HG03521 (cell line): ENCODE data around the gene CRACDL.
"Not testable (repeated sequence)": the region's sequence is repeated elsewhere in the genome, so short reads cannot be mapped to it uniquely, and the experiment has no call there.

Experiments
- ATAC-seq: cut with Tn5 transposase; IDR thresholded peaks from one replicate; pipeline ENCODE4 v1.9.1; 2021; ENCODE audit warnings: mild to moderate bottlenecking, moderate library complexity; ENCODE audit not compliant: unreplicated experiment

CRACDL gene

DNA sequence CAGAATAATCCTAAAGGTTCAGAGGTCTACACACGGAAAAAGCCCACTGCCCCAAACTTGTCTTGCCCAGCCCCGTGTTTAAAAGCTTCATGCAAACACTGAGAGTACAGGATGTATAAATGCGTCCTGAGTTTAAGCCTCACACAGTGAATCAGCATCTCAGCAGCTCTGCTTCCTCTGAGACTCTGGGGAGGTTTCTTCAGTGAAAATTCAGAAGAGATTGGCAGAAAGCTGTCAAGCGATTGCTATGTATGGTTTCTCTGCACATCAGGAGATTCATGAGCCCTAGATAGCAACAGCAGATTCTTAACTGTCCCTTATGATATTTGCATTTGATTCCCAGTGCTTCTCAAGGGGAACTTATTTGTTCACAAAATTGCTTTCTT is 27.1 kb downstream of the CRACDL start:
- no peak for ATAC-seq

DNA sequence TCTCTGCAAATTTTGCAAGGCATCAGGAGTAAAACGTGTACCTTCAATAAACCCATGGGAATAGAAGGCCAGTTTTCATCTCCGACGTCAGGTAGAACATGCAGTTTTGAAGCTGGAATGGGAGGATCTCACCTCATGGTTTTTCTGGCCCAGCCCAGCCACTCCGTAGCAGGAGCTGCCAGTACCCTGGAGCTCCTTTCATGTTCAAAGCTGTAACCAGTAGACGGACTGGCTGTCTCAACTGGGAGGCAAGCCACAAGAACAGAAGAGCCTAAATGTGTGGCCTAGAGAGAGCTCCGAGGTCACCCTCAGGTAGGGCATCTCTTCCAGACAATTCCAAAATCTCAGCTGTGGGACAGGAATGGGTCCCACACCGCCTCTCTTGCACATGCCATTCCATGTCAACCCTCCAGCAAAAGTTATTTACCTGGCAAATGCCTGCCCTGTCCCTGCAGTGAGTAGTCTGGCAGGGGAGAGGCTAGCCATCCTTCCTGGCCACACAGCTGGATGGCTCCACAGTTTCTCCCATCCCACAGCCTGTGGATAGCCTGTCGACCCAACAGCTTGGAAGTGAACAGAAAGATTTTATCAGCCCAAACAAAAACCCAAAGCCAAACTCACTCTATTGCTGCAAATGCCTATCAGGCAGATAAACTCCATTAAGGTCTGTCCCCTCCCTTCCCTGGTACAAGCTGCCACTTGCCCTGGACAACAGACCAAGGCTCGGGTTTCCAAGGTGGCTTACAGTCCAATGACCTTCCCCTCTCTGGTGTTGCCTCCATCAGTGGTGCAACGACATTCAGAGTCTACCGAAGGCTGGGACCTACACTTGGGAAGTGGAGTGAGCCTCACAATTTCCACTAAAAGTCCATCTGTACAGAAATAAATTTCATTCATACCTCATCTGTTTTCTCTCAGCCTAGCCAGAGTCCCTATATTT is 27.8 kb downstream of the CRACDL start:
- ATAC-seq = no peak

DNA sequence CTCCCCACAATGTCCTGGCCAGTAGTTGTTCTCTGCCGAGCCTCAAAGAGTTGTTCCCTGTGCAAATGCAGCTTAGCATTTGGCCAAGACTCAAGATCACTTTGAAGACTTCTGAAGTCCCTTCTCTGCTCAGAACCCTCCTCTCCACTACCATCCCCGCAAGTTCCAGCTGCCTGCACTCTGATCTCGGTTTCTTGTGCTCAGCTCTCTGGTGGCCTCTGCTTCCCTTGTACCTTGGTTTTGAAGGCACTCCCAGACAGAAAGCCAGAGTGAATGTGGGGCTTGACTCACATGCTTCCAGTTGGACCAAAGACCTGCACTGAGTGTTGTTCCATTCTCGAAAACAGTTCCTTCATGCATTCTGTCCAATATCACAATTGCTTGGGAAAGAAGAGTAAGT is 28.6 kb downstream of the CRACDL start:
- ATAC-seq = no peak

DNA sequence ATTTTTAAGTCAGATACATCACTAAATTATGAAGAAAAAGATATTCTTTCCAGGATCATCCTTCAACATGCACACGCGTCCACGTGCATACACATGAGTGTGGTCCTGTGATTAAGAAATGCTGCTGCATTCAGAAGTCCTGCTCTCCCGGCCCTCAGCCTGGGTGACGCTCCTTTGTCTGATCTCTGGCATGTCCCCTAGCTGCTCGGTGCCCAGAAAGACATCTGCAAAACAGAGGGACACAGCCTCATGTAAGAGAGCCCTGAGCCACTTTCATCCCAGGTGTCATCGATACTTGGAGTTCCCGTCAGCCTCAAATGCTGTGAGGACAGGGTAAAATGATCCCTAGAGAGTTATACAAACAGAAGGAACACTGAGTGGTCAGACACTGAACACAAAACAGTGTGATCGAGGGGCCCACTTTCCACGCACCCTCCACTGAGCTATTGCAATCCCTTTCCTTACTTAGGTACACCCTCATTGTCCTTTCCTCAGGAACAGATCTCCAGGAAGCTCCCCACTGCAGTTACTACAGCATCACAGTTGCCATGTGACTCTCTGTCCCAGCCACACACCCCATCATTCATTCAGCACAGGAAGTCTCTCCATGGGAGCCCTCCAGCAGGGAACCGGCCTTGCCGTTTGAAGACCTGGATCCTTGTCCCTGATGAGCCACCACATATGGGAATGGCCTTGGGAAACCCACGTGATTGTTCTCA is 32.1 kb downstream of the CRACDL start:
- ATAC-seq = no peak

DNA sequence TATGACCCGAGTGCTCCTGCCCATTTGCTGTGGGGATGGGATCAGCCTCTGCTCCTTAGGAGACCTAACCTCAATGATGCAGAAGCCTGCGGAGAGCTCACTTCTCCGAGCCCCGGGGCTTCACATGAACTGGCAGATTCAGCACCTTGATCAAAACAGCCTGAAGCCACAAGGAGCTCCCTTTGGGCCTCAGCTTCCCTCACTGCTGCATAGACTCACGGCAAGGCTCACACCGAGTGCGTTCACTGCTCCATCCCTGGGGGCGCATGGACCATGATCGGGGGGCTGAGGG is 33.0 kb downstream of the CRACDL start:
- no peak for ATAC-seq

DNA sequence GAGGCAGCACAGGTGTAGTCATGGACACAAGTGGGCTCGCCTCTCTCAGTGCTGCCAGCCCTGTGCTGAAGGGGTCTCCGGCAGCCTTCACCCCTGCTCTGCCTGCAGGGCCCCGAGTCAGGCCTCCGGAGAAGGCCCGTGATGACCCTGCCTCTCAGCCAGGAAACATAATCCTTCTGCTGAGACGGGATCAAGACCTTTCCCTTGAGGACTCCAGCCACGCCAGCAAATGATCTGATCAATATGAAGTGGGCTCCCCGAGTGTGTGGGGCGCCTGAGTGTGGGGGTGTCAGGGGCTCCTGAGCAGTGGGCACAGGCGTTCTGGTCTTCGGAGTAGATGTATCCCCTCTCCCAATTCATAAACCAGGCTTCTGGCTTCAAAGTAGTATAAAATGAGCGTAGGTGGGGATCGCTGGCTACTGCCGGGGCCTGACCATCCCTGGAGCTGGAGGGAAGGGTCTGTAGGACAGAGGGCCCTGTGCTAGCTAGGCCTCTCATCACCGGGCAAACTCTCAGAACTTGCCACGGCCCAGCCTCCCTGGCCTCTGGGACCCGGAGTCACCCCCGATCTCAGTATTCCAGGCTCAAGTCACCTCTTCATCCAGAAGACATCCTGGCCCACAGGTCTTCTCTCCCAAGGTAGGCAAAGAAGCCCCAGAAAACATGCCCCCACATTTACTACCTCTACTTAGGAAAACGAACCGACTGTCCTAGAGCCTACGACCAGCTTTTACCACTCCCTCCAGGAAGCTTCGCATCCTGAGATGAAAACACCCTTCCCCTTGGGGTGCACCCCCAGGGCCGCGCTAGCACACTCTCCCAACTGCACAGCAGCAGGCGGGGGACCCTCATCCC is 33.6 kb downstream of the CRACDL start:
- ATAC-seq = no peak

DNA sequence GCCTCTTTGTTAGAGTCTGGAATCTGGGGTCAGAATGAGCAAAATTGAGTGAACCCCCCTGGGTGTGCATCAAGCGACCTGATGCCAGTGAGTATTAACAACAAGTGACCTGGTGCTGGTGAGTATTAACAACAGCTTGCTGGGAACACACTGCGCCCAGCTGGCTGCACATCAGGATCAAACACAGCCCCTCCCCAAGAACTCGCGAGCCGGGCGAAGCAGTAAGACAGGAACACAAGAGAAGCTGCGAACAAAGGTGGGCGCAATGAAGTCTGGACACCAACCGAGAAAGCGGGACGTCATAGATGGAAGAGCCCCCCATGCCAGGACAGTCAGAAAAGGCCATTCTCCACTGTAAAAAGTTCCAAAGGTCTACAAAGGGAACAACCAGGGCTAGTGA is 34.3 kb downstream of the CRACDL start:
- ATAC-seq = no peak

DNA sequence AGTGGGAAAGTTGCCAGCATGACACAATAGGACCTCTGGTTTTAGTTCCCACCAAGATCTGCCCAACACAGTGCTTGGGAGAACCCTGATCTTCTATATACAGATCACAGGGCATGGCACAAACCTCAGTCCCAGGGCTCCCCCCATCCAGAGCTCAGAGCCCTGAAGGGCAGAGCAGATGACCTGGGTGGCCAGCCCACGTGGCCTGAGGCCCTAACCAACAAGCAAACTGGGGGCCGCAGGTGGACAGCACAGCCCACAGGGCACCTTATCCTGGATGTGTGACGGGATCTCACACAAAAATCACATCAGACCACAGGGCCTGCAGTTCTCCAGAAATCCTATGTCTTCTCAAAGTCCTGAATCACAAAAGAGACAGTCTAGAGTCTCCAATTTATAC is 34.7 kb downstream of the CRACDL start:
- ATAC-seq = no peak

DNA sequence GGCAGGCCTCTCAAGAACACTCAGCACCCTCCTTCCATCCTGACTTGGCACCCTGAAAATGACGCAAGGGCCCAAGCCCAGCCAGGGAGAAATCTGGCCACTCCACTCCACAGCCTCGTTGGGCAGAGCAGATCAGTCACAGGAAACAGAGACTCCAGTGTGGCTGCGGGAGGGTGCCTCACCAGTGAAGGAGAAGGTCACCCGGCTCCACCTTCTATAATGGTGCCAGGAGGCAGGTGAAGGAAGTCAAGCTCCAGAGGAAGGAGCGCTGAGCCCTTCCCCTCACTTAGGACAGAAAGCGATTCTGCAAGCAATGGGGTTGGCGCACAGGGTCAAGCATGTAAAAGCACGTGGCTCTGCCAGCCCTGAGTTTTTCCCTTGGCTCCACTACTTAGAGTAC is 35.3 kb downstream of the CRACDL start:
- ATAC-seq = no peak

DNA sequence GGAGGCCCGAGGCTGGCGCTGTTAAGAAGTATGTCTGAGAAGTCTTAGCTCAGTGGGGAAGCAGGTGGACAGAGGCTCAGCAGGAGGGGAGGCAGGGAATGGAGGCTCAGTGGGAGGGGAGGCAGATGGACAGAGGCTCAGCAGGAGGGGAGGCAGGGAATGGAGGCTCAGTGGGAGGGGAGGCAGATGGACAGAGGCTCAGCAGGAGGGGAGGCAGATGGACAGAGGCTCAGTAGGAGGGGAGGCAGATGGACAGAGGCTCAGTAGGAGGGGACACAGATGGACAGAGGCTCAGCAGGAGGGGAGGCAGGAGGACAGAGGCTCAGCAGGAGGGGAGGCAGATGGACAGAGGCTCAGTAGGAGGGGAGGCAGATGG is 36.3 kb downstream of the CRACDL start:
- not testable (repeated sequence) for ATAC-seq

DNA sequence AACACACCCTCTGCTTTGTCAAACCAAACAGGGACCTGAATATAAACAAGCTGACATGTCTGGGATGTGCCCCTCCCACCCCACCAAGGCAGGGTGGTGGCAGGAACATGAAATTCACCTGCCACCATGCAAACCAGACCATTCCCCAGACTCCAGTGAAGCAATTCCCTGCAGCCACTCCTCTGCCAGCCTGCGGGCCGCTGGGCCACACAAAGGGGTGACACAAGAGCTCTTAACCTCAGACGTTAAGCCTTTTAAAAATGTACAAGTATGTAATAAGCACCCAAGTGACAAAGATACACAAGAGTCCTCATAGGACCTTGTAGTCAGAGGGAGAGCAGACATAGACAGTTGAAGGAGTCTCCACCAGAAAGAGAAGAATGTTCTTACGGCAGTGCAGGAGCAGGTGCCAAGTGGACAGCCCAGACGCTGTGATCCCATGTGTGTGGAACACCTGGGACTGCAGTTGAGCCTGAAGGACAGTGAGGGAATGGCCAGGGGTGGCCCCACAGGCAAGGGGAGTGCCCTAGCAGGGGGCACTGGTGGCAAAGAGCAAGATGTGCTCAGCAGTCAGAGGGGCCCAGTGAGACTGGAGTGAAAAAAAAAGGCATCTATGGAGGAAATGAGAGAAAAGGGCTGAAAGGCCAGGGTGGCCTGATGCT is 36.9 kb downstream of the CRACDL start:
- no peak for ATAC-seq

DNA sequence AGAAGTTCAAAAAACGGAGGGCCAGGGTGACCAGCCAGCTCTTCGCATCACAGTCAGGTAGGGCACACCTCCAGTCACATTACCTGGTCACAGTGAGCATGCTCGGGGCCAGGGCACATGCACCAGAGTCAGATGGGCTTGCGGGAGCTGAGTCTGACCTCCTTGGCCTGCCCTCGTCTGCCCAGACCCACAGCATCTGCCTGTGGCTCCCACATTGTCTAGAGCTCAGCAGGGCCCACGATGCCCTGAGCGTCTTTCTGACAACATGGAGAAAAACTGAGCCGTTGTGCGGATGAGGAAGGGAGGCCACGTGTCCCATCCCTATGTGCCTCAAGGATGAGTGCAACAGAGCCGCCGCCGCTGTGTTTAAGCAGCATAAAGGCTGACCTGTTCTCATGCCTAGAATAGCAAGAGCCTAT is 37.6 kb downstream of the CRACDL start:
- no peak for ATAC-seq

DNA sequence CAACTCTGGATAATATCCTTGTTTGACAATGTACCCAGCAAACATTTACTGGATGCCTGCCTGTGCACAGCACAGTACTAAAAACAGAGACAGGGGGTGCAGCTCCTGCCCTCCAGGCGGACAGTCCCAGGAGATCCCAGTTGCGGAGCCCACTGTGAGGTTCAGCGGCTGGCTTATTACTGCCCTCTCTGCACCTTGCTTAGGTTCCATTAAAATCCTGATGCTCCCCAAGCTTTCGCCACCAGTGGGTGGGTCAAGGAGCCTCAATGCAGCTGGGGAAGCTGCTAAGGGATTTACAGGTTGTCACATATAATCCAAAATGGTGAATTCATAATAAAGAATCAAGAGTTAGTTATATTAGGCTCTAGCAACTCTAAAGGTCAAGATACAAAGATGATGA is 38.3 kb downstream of the CRACDL start:
- no peak for ATAC-seq

DNA sequence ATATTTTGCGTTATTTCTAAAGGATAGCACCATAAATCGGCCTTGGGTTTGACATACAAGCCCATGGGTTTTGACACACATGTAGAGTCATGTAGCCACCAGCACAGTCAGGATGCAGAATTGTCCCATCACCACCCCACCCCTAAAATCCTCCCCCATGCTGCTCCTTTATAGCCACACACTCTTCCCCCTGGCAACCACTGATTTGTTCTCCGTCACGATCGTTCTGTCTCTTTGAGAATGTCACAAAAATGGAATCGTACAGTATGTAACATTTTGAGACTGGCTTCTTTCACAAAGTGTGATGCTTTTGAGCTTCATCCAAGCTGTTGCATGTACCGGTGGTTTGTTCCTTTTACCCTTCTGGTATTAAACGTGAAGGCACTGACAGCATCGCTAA is 39.1 kb downstream of the CRACDL start:
- no peak for ATAC-seq

DNA sequence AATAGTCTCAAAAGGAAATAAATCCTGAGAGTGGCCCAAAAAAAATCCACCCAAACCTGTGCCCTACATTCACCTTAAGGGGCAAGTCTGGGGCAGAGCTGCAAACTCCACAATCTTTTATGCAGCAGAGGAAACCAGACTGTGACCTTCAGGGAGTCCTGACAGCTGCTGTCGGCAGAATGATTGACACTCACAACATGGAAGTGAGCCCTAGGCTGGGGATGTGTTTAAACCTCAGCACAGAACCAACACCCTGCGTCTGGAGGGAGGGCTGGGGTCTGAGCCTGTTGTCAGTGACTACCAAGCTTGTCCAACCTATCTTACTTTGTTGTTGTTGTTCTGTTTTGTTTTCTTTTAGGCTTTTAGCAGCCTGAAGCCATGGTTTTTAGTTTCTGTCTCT is 39.6 kb downstream of the CRACDL start:
- ATAC-seq = no peak

DNA sequence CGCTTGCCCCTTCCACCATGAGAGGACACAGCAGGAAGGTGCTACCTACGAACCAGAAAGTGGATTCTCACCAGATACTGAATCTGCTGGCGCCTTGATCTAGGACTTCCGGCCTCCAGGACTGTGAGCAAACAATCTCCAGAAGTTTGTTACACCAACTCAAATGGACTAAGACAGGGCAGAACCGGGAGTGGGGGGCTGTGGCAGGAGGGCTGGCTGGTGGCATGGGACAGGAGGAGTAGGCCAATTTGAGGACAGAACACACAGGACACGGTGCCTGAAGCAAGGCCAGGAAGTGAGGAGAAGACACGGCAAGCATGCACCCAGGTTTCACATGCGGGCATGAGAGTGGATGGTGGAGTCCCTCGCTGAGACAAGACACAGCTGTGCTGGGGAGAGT is 40.1 kb downstream of the CRACDL start:
- ATAC-seq = no peak

DNA sequence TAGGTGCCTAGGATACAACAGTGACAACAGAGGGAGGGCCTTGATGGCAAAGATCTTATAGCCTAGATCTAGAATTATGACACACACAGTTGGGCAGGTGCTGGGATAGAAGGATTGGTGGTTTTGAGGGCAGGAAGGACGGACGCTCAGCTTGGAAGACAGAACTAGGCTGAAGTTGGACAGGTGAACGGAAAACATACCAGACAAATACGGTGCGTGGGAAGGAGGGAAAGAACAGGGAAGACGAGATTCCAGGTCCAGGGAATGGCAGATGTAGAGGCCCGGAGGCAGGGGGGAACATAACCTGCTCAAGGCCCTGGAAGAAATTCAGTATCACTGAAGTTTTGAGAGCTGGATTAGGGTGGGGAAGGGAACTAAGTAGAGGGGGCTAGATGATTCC is 40.8 kb downstream of the CRACDL start:
- ATAC-seq = no peak

DNA sequence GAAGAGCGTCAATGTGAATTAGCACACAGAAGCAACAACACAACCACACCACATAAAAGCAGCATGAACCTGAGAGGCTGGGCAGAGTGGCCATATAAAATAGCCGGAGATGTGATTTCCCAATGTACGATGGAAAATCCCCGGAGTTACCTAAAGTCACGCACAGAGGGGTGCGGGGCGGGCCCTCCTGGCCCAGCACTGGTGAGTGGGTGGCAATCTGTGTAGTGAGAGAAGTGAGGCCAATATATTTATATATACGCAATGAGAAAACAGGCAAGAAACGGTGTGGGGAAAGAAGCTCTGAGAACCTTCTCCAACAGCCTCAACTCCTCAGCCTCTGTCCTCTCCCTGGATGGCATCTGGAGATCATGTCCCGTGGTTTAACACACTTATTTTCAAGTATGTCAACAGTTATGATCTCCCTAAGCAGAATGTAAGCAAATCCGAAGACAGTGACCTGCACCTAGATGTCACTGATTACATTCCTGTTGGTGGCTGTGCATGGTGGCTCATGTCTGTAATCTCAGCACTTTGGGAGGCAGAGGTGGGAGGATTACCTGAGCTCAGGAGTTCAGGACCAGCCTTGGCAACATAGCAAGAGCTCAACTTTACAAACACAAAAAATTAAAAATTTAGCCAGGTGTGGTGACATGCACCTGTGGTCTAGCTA is 41.6 kb downstream of the CRACDL start:
- no peak for ATAC-seq

DNA sequence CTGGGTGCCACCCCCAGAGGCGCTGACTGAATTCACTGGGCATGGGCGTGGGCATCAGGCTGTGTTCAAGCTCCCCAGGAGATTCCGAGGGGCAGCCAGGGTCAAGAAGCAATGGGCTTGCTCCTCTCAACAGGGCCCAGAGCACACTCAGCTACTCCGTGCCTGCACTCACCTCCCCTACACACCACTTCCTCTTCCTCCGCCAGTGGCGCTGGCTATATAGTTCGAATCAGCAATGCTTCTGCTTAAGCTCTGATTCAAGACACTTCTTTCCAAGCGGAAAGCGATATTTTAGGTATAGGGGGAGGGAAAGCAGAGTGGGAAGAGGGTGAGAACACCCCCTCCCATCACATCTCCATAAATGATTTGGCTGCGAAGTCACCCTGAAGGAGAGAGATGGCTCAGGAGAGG is 42.1 kb downstream of the CRACDL start:
- ATAC-seq = no peak

DNA sequence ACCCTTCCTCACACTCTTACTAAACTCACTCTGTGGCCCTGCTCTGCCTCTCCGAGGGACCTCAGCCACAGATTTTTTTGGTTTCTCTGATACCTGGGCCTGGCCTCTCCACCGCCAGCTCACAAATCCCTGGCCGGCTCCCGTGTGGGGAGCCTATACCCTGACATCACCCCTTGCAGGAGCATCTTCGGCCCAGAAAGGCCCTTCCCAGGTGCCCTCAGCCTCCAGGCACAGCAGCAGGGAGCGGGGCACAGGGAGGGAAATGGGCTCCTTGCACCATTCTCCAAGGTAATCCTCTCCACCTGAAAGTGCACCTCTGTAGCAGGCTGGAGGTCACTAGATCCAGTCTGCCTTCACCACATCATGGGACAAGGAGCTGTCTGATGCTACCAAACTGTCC is 43.2 kb downstream of the CRACDL start:
- no peak for ATAC-seq

DNA sequence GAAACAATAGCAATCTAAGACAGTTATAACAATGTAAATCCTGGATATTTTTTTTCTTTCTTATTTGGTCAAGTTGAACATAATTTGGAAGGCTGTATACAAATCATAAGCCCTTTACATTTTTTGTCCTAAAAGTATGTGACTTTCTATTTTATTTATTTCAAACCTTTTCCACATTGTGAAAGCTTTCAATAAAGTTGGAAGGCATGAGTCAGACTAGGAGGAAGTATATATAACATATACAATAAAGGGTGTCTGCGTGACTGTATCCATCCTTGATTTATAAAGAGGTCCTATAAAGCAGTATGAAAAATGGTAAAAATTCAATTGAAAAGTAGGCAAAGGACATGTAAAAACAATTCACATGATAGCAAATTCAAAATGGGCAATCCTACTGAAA is 44.4 kb downstream of the CRACDL start:
- ATAC-seq = no peak
